ENCODE results near the gene HOXA9. TPM values are rescaled to one million over a fixed set of nuclear protein-coding genes. Genes with fewer than 3 reads are reported as not detected.

HOXA9 gene
- total and polyA plus RNA-seq, 10 of the 15 experiments (the other 5 are each of a cell fraction or from before 2014, with no cell fraction given), result not detected

GRCh38 chr7:27132978-27133377, 32.4 kb downstream of the HOXA9 start:
- FAIRE-seq (no peak), ATAC-seq (no peak), DNase-seq (ENCODE audit: low read depth, low spot score) (no peak)
- ChIA-PET SMC1A (ENCODE audit: uncharacterized antibody, unreplicated experiment) (interaction anchor here (0.8 to 2.2 kb wide), 3 partner anchors 17 to 277 kb away, joined by 3 to 7 read pairs (median 5); no protein-coding TSS in a partner anchor), RAD21 (ENCODE audit: unreplicated experiment) (no interaction called here), POLR2A (no interaction called here), CTCF (interaction anchor here (0.6 to 0.7 kb wide), 2 partner anchors 64 to 156 kb away, joined by 3 read pairs; no protein-coding TSS in a partner anchor)
- H4K20me1 ChIP-seq (ENCODE audit: control insufficient read depth, insufficient read depth), result no peaks in the 10 kb centered on the region
- TF ChIP-seq ZNF24 (IDR thresholded peaks at IDR 0.05) (no peak), SMC3 (IDR thresholded peaks at IDR 0.05; ENCODE audit: borderline replicate concordance, low read length) (no peak), ZNF207 (IDR thresholded peaks at IDR 0.05; ENCODE audit: borderline replicate concordance) (no peak), ZNF622 (IDR thresholded peaks at IDR 0.05) (no peak), BCL3 (IDR thresholded peaks at IDR 0.05; ENCODE audit: borderline replicate concordance, insufficient read depth, low read depth, low read length, poor library complexity, severe bottlenecking) (no peak), PML (IDR thresholded peaks at IDR 0.05; ENCODE audit: low read length) (no peak)
- TF ChIP-seq, protein P1, sequence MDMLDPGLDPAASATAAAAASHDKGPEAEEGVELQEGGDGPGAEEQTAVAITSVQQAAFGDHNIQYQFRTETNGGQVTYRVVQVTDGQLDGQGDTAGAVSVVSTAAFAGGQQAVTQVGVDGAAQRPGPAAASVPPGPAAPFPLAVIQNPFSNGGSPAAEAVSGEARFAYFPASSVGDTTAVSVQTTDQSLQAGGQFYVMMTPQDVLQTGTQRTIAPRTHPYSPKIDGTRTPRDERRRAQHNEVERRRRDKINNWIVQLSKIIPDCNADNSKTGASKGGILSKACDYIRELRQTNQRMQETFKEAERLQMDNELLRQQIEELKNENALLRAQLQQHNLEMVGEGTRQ (IDR thresholded peaks at IDR 0.05; ENCODE audit: borderline replicate concordance, low read depth, low read length), result no peak
- no peak overlapping the region for H3K4me3 ChIP-seq
- H3K27ac ChIP-seq (ENCODE audit: control insufficient read depth, insufficient read depth), result no peak overlapping the region
- no peak overlapping the region for H2AFZ ChIP-seq (ENCODE audit: control insufficient read depth, low read depth, low read length)
- H3K79me2 ChIP-seq (ENCODE audit: control insufficient read depth, insufficient read depth, low read length), result no peaks in the 10 kb centered on the region
- intact Hi-C loops (cut with micrococcal nuclease; ENCODE audit: unreplicated experiment) (no loop called here), in situ Hi-C loops (cut with MboI) (no loop called here)
- no peaks in the 10 kb centered on the region; the same call in 2 of the 3 replicates for H3K9me3 ChIP-seq (replicated peaks; ENCODE audit: control insufficient read depth, insufficient read depth, low read length)
- no peak overlapping the region for H3K9ac ChIP-seq (ENCODE audit: control insufficient read depth, insufficient read depth, low read length)
- peaks cover 2 to 7% of the 10 kb centered on the region in 2 experiments; a peak in 3 of 4 replicates for H3K27me3 ChIP-seq (replicated peaks in 1 of 2; ENCODE audit: control insufficient read depth in 2 of 2, insufficient read depth in 2 of 2, low read length in 1 of 2)
- H3K4me2 ChIP-seq (ENCODE audit: control insufficient read depth, insufficient read depth), result no peak overlapping the region
- H3K36me3 ChIP-seq (ENCODE audit: control insufficient read depth in 2 of 2, insufficient read depth in 2 of 2, low read length in 1 of 2), result no peaks in the 10 kb centered on the region
- no peaks in the 10 kb centered on the region; the same call in 1 of the 2 replicates for H3K4me1 ChIP-seq (ENCODE audit: control insufficient read depth, insufficient read depth, low read length)
- WGBS (ENCODE audit: insufficient coverage, insufficient replicate concordance, low lambda C conversion rate, missing lambda C conversion rate), result 41% methylated on average over 6 of the region's 6 CpGs
- no TSS peak for BruUV-seq (replicated peaks)

Data from GM12878 (cell line).